ENCODE measurements around the gene AIFM3.

Gene AIFM3

GRCh38 chr22:21029486-21030025 lies 62.5 kb downstream of the AIFM3 start:
- DNase-seq: no peak

- DNase-seq: no peak
Measured at GRCh38 chr22:21030032-21030431, 63.0 kb downstream of the AIFM3 start.

All from effector CD4-positive, alpha-beta T cell (primary cell).